ENCODE data around the gene C10orf105.

C10orf105 gene

GRCh38 chr10:71712572-71713134, 6.9 kb downstream of the C10orf105 start:
- Histone ChIP-seq H3K9ac (ENCODE audit: insufficient read length) (peak overlapping the region; percentile 15), H3K4me3 (no peak overlapping the region), H3K36me3 (ENCODE audit: insufficient read depth, low read length) (no peaks in the 10 kb centered on the region), H3K9me3 (ENCODE audit: low read depth, low read length) (no peaks in the 10 kb centered on the region), H3K27ac (no peak overlapping the region)
- TF ChIP-seq FOXP2 (optimal IDR thresholded peaks at IDR 0.05; ENCODE audit: control extremely low read depth, extremely low read length, insufficient read depth) (no peak), EZH2 (IDR thresholded peaks at IDR 0.05) (no peak), POLR2AphosphoS5 (IDR thresholded peaks at IDR 0.05; ENCODE audit: borderline replicate concordance, low read depth, low read length) (no peak)
- DNase-seq (ENCODE audit: low read depth, low spot score): no peak

GRCh38 chr10:71712170-71712569, 7.4 kb downstream of the C10orf105 start:
- no peak overlapping the region for H3K9ac ChIP-seq (ENCODE audit: insufficient read length)
- no peak overlapping the region for H3K4me3 ChIP-seq
- no peaks in the 10 kb centered on the region for H3K9me3 ChIP-seq (ENCODE audit: low read depth, low read length)
- no peak for TF ChIP-seq EZH2 (IDR thresholded peaks at IDR 0.05)
- TF ChIP-seq FOXP2 (optimal IDR thresholded peaks at IDR 0.05; ENCODE audit: control extremely low read depth, extremely low read length, insufficient read depth): no peak
- TF ChIP-seq POLR2AphosphoS5 (IDR thresholded peaks at IDR 0.05; ENCODE audit: borderline replicate concordance, low read depth, low read length): no peak
- DNase-seq (ENCODE audit: low read depth, low spot score): no peak
- H3K27ac ChIP-seq: no peak overlapping the region
- no peaks in the 10 kb centered on the region for H3K36me3 ChIP-seq (ENCODE audit: insufficient read depth, low read length)

GRCh38 chr10:71711052-71711623, 8.4 kb downstream of the C10orf105 start:
- no peak for DNase-seq (ENCODE audit: low read depth, low spot score)
- no peak overlapping the region for H3K9ac ChIP-seq (ENCODE audit: insufficient read length)
- no peaks in the 10 kb centered on the region for H3K36me3 ChIP-seq (ENCODE audit: insufficient read depth, low read length)
- H3K27ac ChIP-seq: no peak overlapping the region
- no peaks in the 10 kb centered on the region for H3K9me3 ChIP-seq (ENCODE audit: low read depth, low read length)
- H3K4me3 ChIP-seq: no peak overlapping the region
- no peak for TF ChIP-seq POLR2AphosphoS5 (IDR thresholded peaks at IDR 0.05; ENCODE audit: borderline replicate concordance, low read depth, low read length)
- no peak for TF ChIP-seq EZH2 (IDR thresholded peaks at IDR 0.05)
- no peak for TF ChIP-seq FOXP2 (optimal IDR thresholded peaks at IDR 0.05; ENCODE audit: control extremely low read depth, extremely low read length, insufficient read depth)

- Histone ChIP-seq H3K27ac (no peak overlapping the region), H3K9ac (ENCODE audit: insufficient read length) (no peak overlapping the region), H3K36me3 (ENCODE audit: insufficient read depth, low read length) (no peaks in the 10 kb centered on the region), H3K4me3 (no peak overlapping the region), H3K9me3 (ENCODE audit: low read depth, low read length) (no peaks in the 10 kb centered on the region)
- TF ChIP-seq POLR2AphosphoS5 (IDR thresholded peaks at IDR 0.05; ENCODE audit: borderline replicate concordance, low read depth, low read length) (no peak), FOXP2 (optimal IDR thresholded peaks at IDR 0.05; ENCODE audit: control extremely low read depth, extremely low read length, insufficient read depth) (no peak), EZH2 (IDR thresholded peaks at IDR 0.05) (no peak)
- DNase-seq (ENCODE audit: low read depth, low spot score): no peak
Observed at GRCh38 chr10:71710519-71710918, 9.1 kb downstream of the C10orf105 start.

GRCh38 chr10:71708897-71709882, 10.4 kb downstream of the C10orf105 start:
- H3K4me3 ChIP-seq: no peak overlapping the region
- H3K9me3 ChIP-seq (ENCODE audit: low read depth, low read length): no peaks in the 10 kb centered on the region
- TF ChIP-seq FOXP2 (optimal IDR thresholded peaks at IDR 0.05; ENCODE audit: control extremely low read depth, extremely low read length, insufficient read depth): no peak
- TF ChIP-seq POLR2AphosphoS5 (IDR thresholded peaks at IDR 0.05; ENCODE audit: borderline replicate concordance, low read depth, low read length): no peak
- no peak for TF ChIP-seq EZH2 (IDR thresholded peaks at IDR 0.05)
- DNase-seq (ENCODE audit: low read depth, low spot score): no peak
- no peaks in the 10 kb centered on the region for H3K36me3 ChIP-seq (ENCODE audit: insufficient read depth, low read length)
- H3K9ac ChIP-seq (ENCODE audit: insufficient read length): no peak overlapping the region
- no peak overlapping the region for H3K27ac ChIP-seq

GRCh38 chr10:71708301-71708703, 11.3 kb downstream of the C10orf105 start:
- Histone ChIP-seq H3K27ac (no peak overlapping the region), H3K9ac (ENCODE audit: insufficient read length) (no peak overlapping the region), H3K9me3 (ENCODE audit: low read depth, low read length) (no peaks in the 10 kb centered on the region), H3K4me3 (no peak overlapping the region), H3K36me3 (ENCODE audit: insufficient read depth, low read length) (no peaks in the 10 kb centered on the region)
- TF ChIP-seq POLR2AphosphoS5 (IDR thresholded peaks at IDR 0.05; ENCODE audit: borderline replicate concordance, low read depth, low read length) (no peak), FOXP2 (optimal IDR thresholded peaks at IDR 0.05; ENCODE audit: control extremely low read depth, extremely low read length, insufficient read depth) (no peak), EZH2 (IDR thresholded peaks at IDR 0.05) (no peak)
- no peak for DNase-seq (ENCODE audit: low read depth, low spot score)

GRCh38 chr10:71707240-71707789, 12.3 kb downstream of the C10orf105 start:
- no peak for TF ChIP-seq FOXP2 (optimal IDR thresholded peaks at IDR 0.05; ENCODE audit: control extremely low read depth, extremely low read length, insufficient read depth)
- no peak for TF ChIP-seq EZH2 (IDR thresholded peaks at IDR 0.05)
- no peak for TF ChIP-seq POLR2AphosphoS5 (IDR thresholded peaks at IDR 0.05; ENCODE audit: borderline replicate concordance, low read depth, low read length)
- H3K9ac ChIP-seq (ENCODE audit: insufficient read length): no peak overlapping the region
- no peaks in the 10 kb centered on the region for H3K9me3 ChIP-seq (ENCODE audit: low read depth, low read length)
- no peak overlapping the region for H3K4me3 ChIP-seq
- no peak for DNase-seq (ENCODE audit: low read depth, low spot score)
- no peak overlapping the region for H3K27ac ChIP-seq
- no peaks in the 10 kb centered on the region for H3K36me3 ChIP-seq (ENCODE audit: insufficient read depth, low read length)

Measured in SK-N-MC (cell line).